Renal cortex interstitium (tissue), 11 donors: Measurements from ENCODE around the gene GTF2F2. TPM values are rescaled to one million over a fixed set of nuclear protein-coding genes. Genes with fewer than 3 reads are reported as not detected.

Experiments
- DNase-seq, 11 donors: peaks; one replicate each; pipeline ENCODE4 v3.0.0-alpha.2; 2013; ENCODE audit warnings: low read depth in 9 of 11, low spot score in 4 of 11; ENCODE audit errors: extremely low read depth in 1 of 11
- polyA plus RNA-seq, 3 donors: library from polyadenylated mRNA; unstranded; fragments of 120-200 nt; gene quantifications; one replicate each; pipeline ENCODE4 v1.2.1, GENCODE V29; 2013; ENCODE audit not compliant: insufficient read length in 3 of 3

Gene GTF2F2
- polyA plus RNA-seq, 3 donors = 25.5 to 29.9 (median 27.3) TPM

- DNase-seq = no peak
Measured at GRCh38 chr13:45196622-45197021, 76.3 kb downstream of the GTF2F2 start.

- no peak for DNase-seq
Measured at GRCh38 chr13:45198041-45198440, 77.7 kb downstream of the GTF2F2 start.

- DNase-seq = no peak
Measured at GRCh38 chr13:45198924-45199323, 78.6 kb downstream of the GTF2F2 start.

- DNase-seq = no peak
Measured at GRCh38 chr13:45199711-45200110, 79.4 kb downstream of the GTF2F2 start.

- no peak for DNase-seq
Measured at GRCh38 chr13:45200701-45201232, 80.5 kb downstream of the GTF2F2 start, which contains the start of gene KCTD4. Gene KCTD4 (minus strand): TSS chr13:45201045. CDS start chr13:45194567, 6,478 bp downstream.

DNA sequence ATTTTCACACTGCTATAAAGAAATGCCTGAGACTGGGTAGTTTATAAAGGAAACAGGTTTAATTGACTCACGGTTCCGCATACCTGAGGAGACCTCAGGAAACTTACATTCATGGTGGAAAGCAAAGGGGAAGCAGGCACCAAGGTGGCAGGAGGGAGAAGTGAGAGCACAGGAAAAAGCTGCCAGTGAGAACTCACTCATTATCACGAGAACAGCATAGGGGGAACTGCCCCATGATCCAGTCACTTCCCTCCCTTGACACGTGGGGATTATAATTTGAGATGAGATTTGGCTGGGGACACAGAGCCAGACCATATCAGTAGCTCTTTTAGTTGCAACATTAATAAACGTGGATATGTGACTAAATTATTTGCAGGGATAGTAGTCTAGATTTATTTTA lies 84.8 kb downstream of the GTF2F2 start:
- no peak for DNase-seq

DNA sequence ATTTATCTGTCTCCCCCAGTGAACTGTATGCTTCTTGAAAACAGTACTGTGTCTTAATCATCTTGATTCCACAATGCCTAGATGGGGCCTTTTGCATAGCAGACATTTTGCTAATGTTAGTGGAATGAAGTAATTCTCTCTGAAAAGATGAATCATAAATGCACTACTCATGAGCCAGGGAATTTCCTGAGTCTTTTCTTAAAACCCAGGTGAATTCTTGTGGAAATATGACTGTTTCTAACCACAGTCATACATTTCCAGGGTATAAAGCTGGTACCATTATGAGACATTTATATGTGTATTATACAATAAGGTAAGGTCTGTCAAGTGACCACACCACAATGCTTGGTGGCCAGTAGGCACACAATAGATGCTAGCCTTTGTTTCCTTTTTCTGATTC lies 86.0 kb downstream of the GTF2F2 start:
- no peak for DNase-seq

- no peak for DNase-seq
Measured at GRCh38 chr13:45207319-45207718, 87.0 kb downstream of the GTF2F2 start.

DNA sequence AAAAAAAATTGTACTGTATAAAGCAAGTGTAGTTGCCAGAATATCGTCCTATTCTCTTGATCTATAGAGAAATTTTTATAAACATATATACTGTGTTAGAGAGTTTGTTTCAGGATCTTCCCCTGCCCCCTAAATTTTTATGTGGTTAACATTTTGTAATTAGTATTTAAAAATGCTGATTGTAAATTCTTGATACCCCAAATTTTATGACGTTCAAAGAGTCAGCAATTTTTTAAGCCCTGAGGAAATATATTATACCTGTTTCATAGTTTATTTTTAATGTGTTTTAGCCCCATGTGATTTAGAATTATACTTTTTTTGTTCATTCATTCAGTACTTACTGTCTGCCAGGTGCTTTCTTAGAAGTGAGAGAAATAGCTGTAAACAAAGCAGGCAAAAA lies 87.8 kb downstream of the GTF2F2 start:
- DNase-seq = no peak

- no peak for DNase-seq
Measured at GRCh38 chr13:45209229-45209628, 88.9 kb downstream of the GTF2F2 start.

DNA sequence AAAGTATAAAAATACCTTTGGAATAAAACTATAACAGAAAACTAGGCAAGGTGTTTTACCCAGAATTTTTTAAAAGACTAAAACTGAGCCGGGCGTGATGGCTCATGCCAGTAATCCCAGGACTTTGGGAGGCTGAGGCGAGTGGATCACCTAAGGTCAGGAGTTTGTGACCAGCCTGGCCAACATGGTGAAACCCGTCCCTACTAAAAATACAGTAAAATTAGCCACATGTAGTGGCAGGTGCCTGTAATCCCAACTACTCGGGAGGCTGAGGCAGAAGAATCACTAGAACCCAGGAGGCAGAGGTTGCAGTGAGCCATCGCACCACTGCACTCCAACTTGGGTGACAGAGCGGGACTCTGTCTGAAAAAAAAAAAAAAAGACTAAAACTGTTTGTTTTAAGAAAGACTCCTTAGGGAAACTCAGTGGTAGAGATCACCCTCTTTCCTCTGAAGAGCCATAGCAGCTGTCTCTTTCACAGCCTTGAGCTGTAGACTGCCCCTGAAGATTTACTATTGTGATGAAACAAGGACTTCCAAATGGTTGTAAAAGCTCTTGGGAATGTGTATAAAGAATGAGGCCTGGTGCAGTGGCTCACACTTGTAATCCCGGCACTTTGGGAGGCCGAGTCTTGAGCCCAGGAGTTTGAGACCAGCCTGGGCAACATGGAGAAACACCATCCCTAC lies 95.2 kb downstream of the GTF2F2 start:
- no peak for DNase-seq

DNA sequence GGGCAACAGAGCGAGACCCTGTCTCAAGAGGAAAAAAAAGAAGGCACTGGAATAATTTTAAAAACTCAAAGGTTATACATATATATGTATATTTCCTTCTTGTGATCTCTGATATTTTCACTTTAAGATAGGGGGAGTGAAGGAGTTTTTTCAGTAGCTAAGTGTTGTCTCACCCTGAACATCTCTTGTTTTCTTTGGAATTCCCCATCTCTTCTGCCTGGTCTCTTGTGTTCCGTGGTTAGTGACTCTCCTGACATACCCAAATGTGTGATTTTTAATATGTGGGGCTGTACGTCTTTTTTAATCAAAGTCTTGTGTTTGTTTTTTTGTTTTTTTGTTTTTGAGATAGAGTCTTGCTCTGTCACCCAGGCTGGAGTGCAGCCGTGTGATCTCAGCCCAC lies 95.9 kb downstream of the GTF2F2 start:
- no peak for DNase-seq

DNA sequence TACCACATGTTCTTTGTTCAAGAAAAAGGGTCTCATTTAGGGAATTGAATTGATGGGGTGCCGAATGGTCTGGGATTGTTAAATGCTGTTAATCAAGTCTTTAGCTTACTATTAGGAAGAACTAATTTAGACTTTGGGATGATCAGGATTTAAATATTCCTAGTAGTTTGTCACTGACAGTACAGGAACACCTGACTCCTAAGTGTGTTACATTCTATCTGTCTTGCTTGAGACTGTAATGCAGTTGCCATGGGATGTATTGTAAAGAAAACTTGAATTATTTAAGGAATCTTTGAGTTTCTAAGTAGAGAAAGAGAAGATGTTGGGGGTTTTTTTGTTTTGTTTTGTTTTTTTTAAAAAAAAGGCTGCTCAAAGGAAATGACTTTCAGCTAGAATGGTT lies 98.4 kb downstream of the GTF2F2 start:
- no peak for DNase-seq

GRCh38 chr13:45219123-45219891 lies 99.0 kb downstream of the GTF2F2 start:
- DNase-seq = no peak

DNA sequence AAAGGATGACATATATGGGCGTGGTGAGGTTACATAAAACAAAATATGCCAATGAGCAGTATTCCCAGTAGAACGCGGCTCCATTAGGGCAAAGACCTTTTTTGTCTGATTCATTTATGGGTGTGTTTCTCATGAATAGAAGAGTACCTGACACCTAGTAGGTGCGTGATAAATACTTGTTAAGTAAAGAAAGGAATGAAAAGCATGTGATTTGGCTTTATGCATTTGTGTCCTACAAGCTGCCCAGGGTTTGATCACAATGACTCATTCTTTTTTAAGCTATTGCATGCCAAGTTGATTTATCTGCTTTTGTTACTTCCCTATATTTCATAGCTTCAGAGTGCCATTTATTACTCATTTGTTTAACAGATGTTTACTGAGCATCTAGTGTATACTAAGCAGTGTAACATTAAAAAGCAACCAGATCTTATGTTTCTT lies 99.6 kb downstream of the GTF2F2 start:
- no peak for DNase-seq

- DNase-seq = no peak
Measured at GRCh38 chr13:45220403-45220802, 100.1 kb downstream of the GTF2F2 start.

GRCh38 chr13:45222516-45222915 lies 102.2 kb downstream of the GTF2F2 start:
- DNase-seq = no peak

DNA sequence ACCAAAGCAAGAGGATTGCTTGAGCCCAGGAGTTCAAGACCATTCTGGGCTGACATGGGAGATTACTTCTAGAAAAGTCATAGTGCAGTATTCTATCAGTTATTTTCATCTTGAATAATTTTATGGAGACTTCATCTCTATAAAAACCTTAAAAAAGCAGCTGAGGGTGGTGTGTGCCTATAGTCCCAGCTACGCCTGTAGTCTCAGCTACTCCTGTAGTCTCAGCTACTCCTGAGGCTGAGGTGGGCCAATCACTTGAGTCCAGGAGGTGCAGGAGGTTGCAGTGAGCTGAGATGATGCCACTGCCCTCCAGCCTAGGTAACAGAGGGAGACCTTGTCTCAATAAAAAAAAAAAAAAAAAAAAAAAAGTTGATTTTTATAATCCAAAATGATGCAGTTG lies 102.6 kb downstream of the GTF2F2 start:
- no peak for DNase-seq

DNA sequence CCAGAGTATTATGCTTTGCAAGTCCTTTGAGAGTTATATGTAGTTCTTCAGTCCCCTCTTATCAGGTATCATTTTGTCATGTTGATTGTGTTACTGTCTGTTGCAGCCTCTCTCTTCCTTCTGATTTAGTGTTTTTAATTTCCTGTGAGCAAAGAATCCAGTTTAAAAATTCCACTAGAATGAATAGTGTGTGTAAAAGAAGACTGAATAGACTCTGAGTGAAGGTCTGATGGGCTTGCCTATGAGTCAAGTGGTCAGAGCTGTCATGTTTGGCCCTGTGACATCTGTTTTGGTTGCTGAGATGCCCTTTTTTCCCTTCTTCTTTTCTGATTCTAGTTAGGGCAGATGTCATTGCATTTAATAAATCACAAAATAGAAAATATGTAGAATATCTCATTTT lies 103.9 kb downstream of the GTF2F2 start:
- no peak for DNase-seq

- no peak for DNase-seq
Measured at GRCh38 chr13:45225370-45225769, 105.1 kb downstream of the GTF2F2 start.
